Neural progenitor cell (in vitro differentiated cells): ENCODE results near the gene CLK3.

Source experiments
- EZH2phosphoT487 ChIP-seq: fragments of 200-600 bp; sonication (generic); IDR thresholded peaks from 2 replicates; pipeline ENCODE4 v1.6.1; 2017; ENCODE audit warnings: antibody characterized with exemption
- TF ChIP-seq, protein P1 (sequence below): fragments of 200-600 bp; sonication (generic); IDR thresholded peaks from 2 replicates; pipeline ENCODE4 v1.5.1; 2017; ENCODE audit warnings: antibody characterized with exemption, mild to moderate bottlenecking

DNA sequence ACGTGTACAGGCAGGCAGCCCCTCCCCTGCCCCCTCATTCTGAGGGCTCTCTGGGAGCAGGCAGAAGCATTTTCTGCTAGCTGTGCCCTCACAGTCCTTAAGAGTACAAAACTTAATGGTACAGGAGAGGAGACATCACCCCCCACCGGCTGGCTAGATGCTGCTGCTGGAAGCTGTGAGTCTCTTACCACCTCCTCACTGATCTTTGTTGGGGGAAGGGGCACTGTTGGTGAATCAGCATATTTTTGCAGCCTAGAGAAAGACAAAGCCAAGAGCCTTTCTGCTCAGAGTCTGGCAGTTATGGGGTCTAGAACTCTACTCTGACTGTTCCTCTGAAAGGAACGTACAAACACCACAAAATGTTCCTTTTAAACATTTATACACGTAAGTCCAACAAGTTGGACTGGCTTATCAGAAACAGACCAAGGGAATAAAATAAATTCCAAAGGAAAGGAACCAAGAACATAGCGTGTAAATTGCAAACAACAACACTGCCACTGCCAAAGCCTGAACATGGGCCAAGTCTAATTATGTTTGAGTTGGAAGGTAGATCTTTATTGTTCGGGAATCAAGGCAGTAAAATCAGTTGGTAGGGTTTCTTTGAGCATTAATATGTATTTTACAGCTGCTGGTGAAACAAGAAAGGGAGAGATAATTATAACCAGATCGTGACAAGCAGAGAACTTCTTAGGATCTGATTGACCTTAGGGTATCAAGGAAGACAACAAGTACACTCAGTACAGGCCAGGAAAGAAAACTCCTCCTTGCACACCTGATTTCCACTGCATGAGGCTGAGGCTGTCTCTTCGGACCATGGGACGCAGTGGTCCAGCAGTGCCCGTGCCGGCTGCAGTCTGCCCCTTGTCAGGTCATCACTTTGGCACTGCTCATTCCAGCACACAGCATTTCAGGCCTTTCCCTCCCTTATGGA is 27.4 kb downstream of the CLK3 start:
- TF ChIP-seq, protein P1, sequence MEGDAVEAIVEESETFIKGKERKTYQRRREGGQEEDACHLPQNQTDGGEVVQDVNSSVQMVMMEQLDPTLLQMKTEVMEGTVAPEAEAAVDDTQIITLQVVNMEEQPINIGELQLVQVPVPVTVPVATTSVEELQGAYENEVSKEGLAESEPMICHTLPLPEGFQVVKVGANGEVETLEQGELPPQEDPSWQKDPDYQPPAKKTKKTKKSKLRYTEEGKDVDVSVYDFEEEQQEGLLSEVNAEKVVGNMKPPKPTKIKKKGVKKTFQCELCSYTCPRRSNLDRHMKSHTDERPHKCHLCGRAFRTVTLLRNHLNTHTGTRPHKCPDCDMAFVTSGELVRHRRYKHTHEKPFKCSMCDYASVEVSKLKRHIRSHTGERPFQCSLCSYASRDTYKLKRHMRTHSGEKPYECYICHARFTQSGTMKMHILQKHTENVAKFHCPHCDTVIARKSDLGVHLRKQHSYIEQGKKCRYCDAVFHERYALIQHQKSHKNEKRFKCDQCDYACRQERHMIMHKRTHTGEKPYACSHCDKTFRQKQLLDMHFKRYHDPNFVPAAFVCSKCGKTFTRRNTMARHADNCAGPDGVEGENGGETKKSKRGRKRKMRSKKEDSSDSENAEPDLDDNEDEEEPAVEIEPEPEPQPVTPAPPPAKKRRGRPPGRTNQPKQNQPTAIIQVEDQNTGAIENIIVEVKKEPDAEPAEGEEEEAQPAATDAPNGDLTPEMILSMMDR = no peak
- TF ChIP-seq EZH2phosphoT487 = no peak
